Caco-2 (cell line): ENCODE measurements around the gene BLTP1. TPM values are rescaled to one million over a fixed set of nuclear protein-coding genes. Genes with fewer than 3 reads are reported as not detected.

Experiments used
- BruUV-seq: library from RNA; stranded (reverse); fragments of 400-500 nt; replicated peaks from 2 replicates; lab custom pipeline; 2021; lab: Mats Ljungman, UMichigan
- CTCF ChIA-PET: fragments of 300-600 bp; sonication (Branson Sonifier 250); formaldehyde crosslinking; loops from one replicate; lab custom pipeline; 2022; ENCODE audit warnings: antibody characterized with exemption; lab: Charles Lee
- POLR2A ChIA-PET: fragments of 300-600 bp; sonication (Branson Sonifier 250); formaldehyde crosslinking; loops from one replicate; lab custom pipeline; 2022; ENCODE audit warnings: antibody characterized with exemption; lab: Charles Lee
- DNase-seq, 2 experiments: peaks; one replicate each; pipeline versions ENCODE4 v3.0.0 to v3.0.0-alpha.2; 2020 to 2022
- H3K27me3 ChIP-seq: replicated peaks from 2 replicates; pipeline ENCODE4 v1.6.0; 2011; ENCODE audit warnings: low read length; ENCODE audit not compliant: control insufficient read depth, insufficient read depth
- H3K36me3 ChIP-seq: 2 replicates; pipeline ENCODE4 v1.5.1; 2011; ENCODE audit warnings: low read length; ENCODE audit not compliant: control insufficient read depth, insufficient read depth
- H3K4me1 ChIP-seq: fragments of 250-450 bp; sonication (Bioruptor Pico); 2 replicates; pipeline ENCODE4 v1.5.1; 2020; ENCODE audit warnings: mild to moderate bottlenecking
- H3K4me3 ChIP-seq: 2 replicates; pipeline ENCODE4 v1.5.1; 2011; ENCODE audit warnings: low read depth, mild to moderate bottlenecking, control low read depth, low read length
- H3K9me3 ChIP-seq: fragments of 250-450 bp; sonication (Bioruptor Pico); 2 replicates; pipeline ENCODE4 v1.5.1; 2020; ENCODE audit warnings: mild to moderate bottlenecking, moderate library complexity
- H3K27ac Mint-ChIP-seq: one replicate; pipeline ENCODE4 v1.8.0; 2022; ENCODE audit warnings: mixed read lengths; ENCODE audit not compliant: unreplicated experiment
- H3K27me3 Mint-ChIP-seq: one replicate; pipeline ENCODE4 v1.8.0; 2022; ENCODE audit warnings: mixed read lengths; ENCODE audit not compliant: insufficient read depth, unreplicated experiment
- H3K36me3 Mint-ChIP-seq: one replicate; pipeline ENCODE4 v1.8.0; 2022; ENCODE audit warnings: mild to moderate bottlenecking, mixed read lengths; ENCODE audit not compliant: insufficient read depth, unreplicated experiment
- H3K4me1 Mint-ChIP-seq: one replicate; pipeline ENCODE4 v1.8.0; 2022; ENCODE audit warnings: low read depth, mixed read lengths; ENCODE audit not compliant: unreplicated experiment
- H3K4me3 Mint-ChIP-seq: one replicate; pipeline ENCODE4 v1.8.0; 2022; ENCODE audit warnings: mild to moderate bottlenecking, moderate library complexity, mixed read lengths; ENCODE audit not compliant: unreplicated experiment
- H3K9me3 Mint-ChIP-seq: one replicate; pipeline ENCODE4 v1.8.0; 2022; ENCODE audit warnings: mixed read lengths; ENCODE audit not compliant: unreplicated experiment
- CTCF ChIP-seq, 2 experiments: fragments of 200-600 bp in 1 of 2; IDR thresholded peaks; 1 replicate in 1 of 2; 2 replicates in 1 of 2; pipeline versions ENCODE4 v1.5.1 to v1.8.0; 2011 to 2022; ENCODE audit warnings: antibody characterized with exemption in 1 of 2, control low read depth in 1 of 2, inconsistent platforms in 1 of 2, low read depth in 1 of 2, low read length in 1 of 2, mild to moderate bottlenecking in 1 of 2, moderate library complexity in 1 of 2; ENCODE audit not compliant: insufficient read depth in 1 of 2, severe bottlenecking in 1 of 2, unreplicated experiment in 1 of 2
- intact Hi-C: fragments of 100-400 bp; cut with micrococcal nuclease; formaldehyde crosslinking; loops from one replicate; pipeline ENCODE4 v1.10.0; 2022; ENCODE audit not compliant: unreplicated experiment
- total RNA-seq: library from RNA; stranded (reverse); gene quantifications from 2 replicates; pipeline ENCODE4 v1.2.3, GENCODE V29; 2022

Gene BLTP1
- total RNA-seq, 1 experiment from 2014 or later, result 32.0 TPM

GRCh38 chr4:122156819-122157218 lies 4.7 kb downstream of the BLTP1 start:
- CTCF ChIA-PET, result no interaction called here
- intact Hi-C loops, result no loop called here
- peaks cover 11% of the 10 kb centered on the region for H3K36me3 Mint-ChIP-seq

GRCh38 chr4:122163301-122163700 lies 11.2 kb downstream of the BLTP1 start:
- H3K27ac Mint-ChIP-seq, result no peak overlapping the region

More at GRCh38 chr4:122156819-122157218, 4.7 kb downstream of the BLTP1 start:
- Mint-ChIP-seq H3K4me3 (no peak overlapping the region), H3K27ac (no peak overlapping the region), H3K9me3 (peaks cover 19% of the 10 kb centered on the region), H3K27me3 (no peaks in the 10 kb centered on the region), H3K4me1 (no peaks in the 10 kb centered on the region)
- no peaks in the 10 kb centered on the region for H3K9me3 ChIP-seq
- no peak for DNase-seq
- BruUV-seq, result no TSS peak
- POLR2A ChIA-PET, result interaction anchor here (0.6 kb wide), 1 partner anchor 27 kb away, joined by 3 read pairs; no protein-coding TSS in a partner anchor
- no peaks in the 10 kb centered on the region for H3K4me1 ChIP-seq
- no peaks in the 10 kb centered on the region for H3K27me3 ChIP-seq
- no peak for TF ChIP-seq CTCF (IDR thresholded peaks at IDR 0.05; ENCODE audit: insufficient read depth in 1 of 2, low read depth in 1 of 2, low read length in 1 of 2, severe bottlenecking in 1 of 2, unreplicated experiment in 1 of 2)
- H3K36me3 ChIP-seq, result no peaks in the 10 kb centered on the region; the same call in 1 of the 2 replicates
- H3K4me3 ChIP-seq, result no peak overlapping the region

GRCh38 chr4:122163767-122164166 lies 11.6 kb downstream of the BLTP1 start:
- no peaks in the 10 kb centered on the region for H3K36me3 Mint-ChIP-seq
- Histone ChIP-seq H3K4me1 (no peaks in the 10 kb centered on the region), H3K9me3 (no peaks in the 10 kb centered on the region), H3K36me3 (no peaks in the 10 kb centered on the region), H3K4me3 (no peak overlapping the region), H3K27me3 (no peaks in the 10 kb centered on the region)
- intact Hi-C loops, result no loop called here
- no peaks in the 10 kb centered on the region for H3K9me3 Mint-ChIP-seq
- H3K27ac Mint-ChIP-seq, result no peak overlapping the region
- TF ChIP-seq CTCF (IDR thresholded peaks at IDR 0.05; ENCODE audit: insufficient read depth in 1 of 2, low read depth in 1 of 2, low read length in 1 of 2, severe bottlenecking in 1 of 2, unreplicated experiment in 1 of 2), result no peak
- H3K4me1 Mint-ChIP-seq, result no peaks in the 10 kb centered on the region
- no peak for DNase-seq
- H3K27me3 Mint-ChIP-seq, result no peaks in the 10 kb centered on the region
- H3K4me3 Mint-ChIP-seq, result no peak overlapping the region
- ChIA-PET CTCF (no interaction called here), POLR2A (no interaction called here)
- no TSS peak for BruUV-seq

More at GRCh38 chr4:122163301-122163700, 11.2 kb downstream of the BLTP1 start:
- no peaks in the 10 kb centered on the region for H3K4me1 Mint-ChIP-seq
- no peaks in the 10 kb centered on the region for H3K9me3 ChIP-seq
- H3K4me3 ChIP-seq, result no peak overlapping the region
- ChIA-PET CTCF (no interaction called here), POLR2A (no interaction called here)
- H3K27me3 Mint-ChIP-seq, result no peaks in the 10 kb centered on the region
- DNase-seq, result no peak
- no peak overlapping the region for H3K4me3 Mint-ChIP-seq
- no peaks in the 10 kb centered on the region for H3K36me3 Mint-ChIP-seq
- H3K36me3 ChIP-seq, result no peaks in the 10 kb centered on the region
- intact Hi-C loops, result no loop called here
- no peaks in the 10 kb centered on the region for H3K27me3 ChIP-seq
- BruUV-seq, result no TSS peak
- no peak for TF ChIP-seq CTCF (IDR thresholded peaks at IDR 0.05; ENCODE audit: insufficient read depth in 1 of 2, low read depth in 1 of 2, low read length in 1 of 2, severe bottlenecking in 1 of 2, unreplicated experiment in 1 of 2)
- no peaks in the 10 kb centered on the region for H3K9me3 Mint-ChIP-seq
- H3K4me1 ChIP-seq, result no peaks in the 10 kb centered on the region
